ENCODE results near the gene TSPEAR.
A peak's percentile ranks its signal among the peaks of the same experiment; 100 is the strongest.
"Not testable (repeated sequence)": the region's sequence is repeated elsewhere in the genome, so short reads cannot be mapped to it uniquely, and the experiment has no call there.

TSPEAR gene

DNA sequence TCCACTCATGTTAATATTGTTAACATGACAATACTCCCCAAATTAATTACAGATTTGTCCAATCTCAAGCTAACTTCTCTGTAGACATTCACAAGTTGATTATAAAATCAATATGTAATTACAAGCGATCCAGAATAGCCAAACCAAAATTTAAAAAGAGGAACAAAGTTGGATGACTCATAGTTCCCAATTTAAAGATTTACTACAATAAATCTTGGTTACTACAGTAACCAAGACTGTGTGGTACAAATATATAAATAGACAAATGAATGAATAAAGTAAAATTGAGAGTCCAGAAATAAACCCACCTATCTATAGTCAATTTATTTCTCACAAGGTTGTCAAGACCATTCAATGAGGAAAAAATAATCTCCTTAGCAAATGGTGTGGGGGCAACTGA is 145.0 kb downstream of the TSPEAR start:
- DNase-seq: no peak

GRCh38 chr21:44564886-44565598 is 146.3 kb downstream of the TSPEAR start:
- no peak for DNase-seq

GRCh38 chr21:44564099-44564498 is 147.3 kb downstream of the TSPEAR start:
- no peak for DNase-seq

GRCh38 chr21:44558695-44559094 is 152.7 kb downstream of the TSPEAR start, which contains the start of gene KRTAP10-3:
Gene KRTAP10-3 (minus strand): TSS chr21:44558795. CDS start chr21:44558715, 80 bp downstream.
- no peak for DNase-seq

DNA sequence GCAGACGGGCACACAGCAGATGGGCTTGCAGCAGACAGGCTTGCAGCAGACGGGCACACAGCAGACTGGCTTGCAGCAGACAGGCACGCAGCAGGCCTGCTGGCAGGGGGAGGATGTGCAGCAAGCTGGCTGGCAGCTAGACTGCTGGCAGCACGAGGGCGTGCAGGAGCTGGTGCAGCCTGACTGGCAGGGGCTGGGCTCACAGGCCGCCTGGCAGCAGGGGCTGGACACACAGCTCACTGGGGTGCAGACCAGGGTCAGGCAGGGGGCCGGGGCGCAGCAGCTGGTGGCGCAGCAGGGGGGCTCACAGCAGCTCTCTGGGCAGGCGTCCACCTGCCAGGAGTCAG is 153.1 kb downstream of the TSPEAR start:
- DNase-seq: not testable (repeated sequence)

DNA sequence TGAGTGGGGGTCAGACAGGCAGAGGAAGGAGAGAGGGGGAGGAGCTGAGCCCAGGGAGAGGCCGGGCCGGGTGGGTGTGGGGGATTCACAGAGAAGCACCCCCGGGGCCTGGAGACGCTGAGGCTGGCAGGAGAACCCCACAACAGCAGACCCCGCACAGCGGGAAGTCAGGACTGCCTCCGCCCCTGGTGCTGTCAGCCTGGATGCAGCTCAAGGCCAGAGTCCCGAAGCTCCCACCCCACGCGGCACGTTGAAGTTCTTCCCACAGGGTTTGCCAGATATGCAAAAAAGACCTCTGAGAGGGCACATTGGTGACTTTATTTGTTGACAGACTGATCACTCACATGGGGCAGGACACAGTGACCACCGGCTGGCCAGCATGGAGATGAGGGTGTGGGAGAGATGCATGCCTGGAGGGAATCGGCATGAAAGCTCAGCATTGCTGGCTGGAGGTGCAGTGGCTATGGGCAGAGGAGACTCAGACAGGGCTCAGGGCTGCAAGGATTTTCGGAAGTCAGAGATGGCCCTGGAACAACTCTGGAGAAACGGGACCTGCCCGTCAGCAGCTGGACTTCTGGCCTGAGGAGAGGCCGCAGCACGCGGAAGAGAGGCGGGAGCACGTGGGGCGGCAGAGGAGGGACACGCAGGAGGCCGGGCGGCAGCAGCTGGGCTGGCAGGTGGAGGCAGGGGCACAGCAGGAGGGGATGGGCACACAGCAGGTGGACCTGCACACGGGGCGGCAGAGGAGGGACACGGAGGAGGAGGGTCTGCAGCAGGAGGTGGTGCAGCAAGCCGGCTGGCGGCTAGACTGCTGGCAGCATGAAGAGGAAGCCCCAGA is 153.7 kb downstream of the TSPEAR start:
- peak; percentile 36 for DNase-seq

DNA sequence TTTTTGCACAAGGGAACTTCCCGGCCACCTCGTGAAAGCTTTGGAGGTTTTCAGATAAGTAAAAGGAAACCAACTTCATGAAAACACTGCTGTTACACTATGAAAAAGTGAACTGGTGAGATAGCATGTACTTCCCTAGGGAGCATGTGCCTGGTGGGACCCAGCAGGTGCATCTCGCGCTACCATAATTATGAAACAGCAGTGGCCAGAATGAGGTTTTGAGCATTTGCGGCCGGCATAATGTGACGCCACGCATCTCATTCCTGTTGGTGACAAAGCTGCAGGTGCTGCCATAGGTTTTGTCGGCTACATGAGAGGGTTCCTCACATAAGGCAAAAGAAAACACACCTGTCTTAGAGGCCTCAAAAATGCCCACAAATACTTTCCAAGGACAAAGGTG is 154.5 kb downstream of the TSPEAR start:
- DNase-seq: no peak

DNA sequence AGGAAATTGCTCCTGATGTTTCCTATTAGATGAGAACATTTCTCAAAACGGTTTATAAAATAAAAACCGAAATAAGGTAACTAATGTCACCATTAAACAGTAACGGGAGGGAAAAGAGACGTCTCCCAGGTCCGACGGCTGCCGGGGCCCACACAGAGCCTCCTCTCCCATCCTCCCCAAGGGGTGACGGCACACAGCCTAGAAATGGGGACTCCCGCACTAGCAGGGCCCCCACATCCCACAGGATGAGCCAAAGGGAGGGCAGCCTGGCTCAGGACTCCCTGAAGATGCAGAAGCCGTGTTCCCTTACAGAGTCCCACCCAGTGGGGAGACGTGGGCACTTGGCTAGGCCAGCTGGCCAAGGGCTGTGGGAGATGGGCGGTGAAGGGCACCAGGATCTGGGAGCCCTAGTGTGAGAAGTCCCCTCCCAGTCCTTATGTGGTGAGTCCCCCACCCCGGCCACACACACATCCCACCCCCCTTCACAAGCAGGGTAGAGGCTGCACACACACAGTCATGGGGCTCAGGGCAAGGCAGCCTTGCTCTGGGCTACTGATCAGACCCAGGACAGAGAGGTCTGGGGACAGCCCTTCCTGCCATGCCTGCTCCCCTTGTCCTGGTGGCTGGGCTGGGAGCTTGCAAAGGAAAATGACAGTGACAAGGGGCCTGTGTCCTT is 156.0 kb downstream of the TSPEAR start:
- no peak for DNase-seq

- no peak for DNase-seq
Measured at GRCh38 chr21:44552681-44553080, 158.7 kb downstream of the TSPEAR start.

DNA sequence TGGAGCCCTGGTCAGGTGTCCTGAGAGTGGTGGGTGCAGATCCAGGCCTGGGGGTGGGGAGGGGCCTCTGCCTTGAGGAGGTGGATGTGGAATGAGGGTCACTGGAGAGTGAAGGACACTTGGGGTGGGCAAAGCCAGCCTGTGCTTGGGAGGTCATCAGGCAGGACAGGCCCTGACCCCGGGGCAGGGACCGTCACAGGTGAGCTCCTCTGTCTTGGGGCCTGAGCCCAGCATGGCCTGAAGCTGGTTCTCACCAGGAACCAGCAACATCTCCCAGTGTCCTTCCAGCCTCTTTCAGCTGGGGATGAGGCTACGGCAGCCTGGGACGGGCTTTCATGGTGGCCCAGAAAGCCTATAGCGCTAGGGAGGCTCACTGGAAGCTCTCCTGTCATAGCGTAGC is 159.2 kb downstream of the TSPEAR start:
- DNase-seq: no peak

GRCh38 chr21:44551340-44551961 is 159.9 kb downstream of the TSPEAR start, which contains the start of gene KRTAP10-2:
Gene KRTAP10-2 (minus strand): TSS chr21:44551505. CDS start chr21:44551458, 47 bp downstream.
- DNase-seq: peak; percentile 35

DNA sequence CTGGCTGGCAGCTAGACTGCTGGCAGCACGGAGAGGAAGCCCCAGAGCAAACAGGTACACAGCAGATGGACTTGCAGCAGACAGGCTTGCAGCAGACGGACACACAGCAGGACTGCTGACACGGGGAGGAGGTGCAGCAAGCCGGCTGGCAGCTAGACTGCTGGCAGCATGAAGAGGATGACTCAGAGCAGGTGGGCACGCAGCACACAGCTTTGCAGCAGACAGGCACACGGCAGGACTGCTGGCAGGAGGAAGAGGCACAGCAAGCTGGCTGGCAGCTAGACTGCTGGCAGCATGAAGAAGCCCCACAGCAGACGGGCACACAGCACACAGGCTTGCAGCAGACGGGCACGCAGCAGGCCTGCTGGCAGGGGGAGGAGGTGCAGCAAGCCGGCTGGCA is 160.6 kb downstream of the TSPEAR start:
- DNase-seq: no peak

DNA sequence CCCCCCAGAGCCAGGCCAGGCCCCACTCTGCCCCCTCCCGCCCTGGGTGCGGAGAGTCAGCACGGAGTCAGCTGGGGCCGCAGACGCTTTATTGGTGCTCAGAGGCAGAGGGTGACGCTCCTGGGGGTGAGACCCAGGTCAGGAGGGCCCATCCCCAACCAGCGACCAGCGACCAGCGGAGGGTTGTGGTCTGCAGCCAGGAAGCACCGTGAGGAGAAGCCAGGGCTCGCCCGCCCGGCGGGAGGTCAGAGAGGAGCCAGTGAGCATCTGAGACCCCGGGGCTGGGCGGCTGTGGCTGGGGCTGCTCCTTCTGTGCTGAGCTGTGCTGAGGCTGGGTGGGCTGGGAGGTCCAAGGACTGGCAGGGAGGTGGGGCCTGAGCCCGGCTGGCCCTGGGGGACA is 161.1 kb downstream of the TSPEAR start:
- DNase-seq: peak; percentile 11

- DNase-seq: peak; percentile 12
Measured at GRCh38 chr21:44549525-44550211, 161.7 kb downstream of the TSPEAR start.

DNA sequence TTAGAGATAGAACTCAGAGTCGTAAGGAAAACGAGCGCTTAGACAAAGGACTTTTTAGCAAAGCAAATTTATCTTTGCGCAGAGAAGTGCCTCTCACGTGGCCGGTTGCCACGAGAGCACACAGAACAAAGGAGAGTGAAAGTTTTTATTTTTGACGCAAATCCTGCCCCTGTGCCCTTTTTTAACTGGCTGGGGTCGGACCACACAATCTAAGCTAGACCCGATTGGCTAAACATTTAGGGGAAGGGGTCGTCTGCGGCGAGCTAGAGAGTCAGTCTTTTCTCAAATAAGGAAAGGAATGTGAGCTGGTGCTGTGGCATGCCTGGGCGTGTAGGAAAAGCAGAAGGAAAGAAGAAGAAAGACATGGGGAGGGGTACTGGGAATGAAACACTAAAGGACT is 162.4 kb downstream of the TSPEAR start:
- peak; percentile 48 for DNase-seq

DNA sequence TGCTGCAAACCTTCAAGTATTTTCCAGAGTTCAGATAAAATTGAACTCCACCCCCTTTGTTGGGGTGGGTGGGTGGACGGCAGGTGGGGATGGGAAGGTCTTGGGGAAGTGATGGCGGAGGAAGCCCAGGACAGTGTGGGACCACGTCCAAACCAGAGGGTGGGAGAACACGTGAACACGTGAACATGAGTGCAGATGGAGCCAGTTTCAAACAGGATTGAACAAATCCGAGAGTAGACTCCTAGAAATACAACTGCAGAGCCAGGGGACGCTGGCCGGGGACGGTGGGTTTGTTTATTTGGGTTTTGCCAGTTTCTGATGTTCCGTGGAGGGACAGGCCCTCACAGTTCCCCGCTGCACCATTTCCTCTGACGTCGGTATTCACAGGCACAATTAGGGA is 163.0 kb downstream of the TSPEAR start:
- no peak for DNase-seq

DNA sequence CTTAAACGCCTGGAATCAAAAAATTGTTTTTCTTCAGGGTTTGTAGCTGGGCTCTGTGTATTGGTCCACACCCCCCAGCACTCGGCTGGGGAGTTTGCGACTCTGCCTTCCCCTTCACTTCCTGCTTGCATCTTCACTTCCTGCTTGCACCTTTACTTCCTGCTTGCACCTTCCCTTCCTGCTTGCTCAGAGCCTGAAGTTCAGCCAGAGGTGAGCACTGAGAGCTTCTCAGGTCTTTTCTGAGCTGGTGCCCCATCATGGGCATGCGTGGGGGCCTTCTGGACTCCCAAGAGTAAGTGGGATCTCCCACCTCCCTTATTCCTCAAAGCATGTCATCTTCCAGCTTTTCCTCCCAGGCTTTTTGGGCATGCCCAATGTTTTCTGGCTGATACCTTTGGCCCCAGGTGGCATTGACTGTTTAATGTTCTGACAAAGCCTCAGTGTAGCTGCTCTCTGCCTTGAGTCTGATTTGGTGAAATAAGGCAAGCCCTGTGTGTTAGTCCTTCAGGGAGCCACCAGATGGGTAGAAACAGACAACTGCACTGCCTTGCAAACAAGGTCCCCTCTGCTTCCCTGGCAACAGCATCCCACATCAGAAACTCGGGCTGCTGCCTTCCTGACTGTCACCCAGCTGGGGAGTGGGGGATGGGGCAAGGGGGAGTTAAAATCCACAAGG is 163.6 kb downstream of the TSPEAR start:
- peak; percentile 11 for DNase-seq

DNA sequence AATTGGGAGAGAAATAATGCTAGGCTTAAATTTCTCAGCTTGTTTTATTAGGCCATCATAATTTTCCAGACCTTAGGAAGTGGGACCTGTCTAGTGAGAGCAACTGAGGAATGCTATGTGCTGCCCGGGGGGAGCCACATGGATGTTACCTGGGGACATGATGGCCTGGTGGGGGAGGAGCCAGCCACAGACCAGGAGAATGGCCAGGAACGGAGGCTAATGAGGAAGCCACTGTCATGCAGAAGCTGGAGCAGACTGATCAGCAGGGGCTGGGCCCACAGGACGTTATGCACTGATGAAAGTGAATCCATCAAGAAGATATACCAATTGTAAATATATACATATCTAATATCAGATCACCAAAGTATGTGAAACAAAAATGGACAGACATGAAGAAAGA is 166.8 kb downstream of the TSPEAR start:
- no peak for DNase-seq

DNA sequence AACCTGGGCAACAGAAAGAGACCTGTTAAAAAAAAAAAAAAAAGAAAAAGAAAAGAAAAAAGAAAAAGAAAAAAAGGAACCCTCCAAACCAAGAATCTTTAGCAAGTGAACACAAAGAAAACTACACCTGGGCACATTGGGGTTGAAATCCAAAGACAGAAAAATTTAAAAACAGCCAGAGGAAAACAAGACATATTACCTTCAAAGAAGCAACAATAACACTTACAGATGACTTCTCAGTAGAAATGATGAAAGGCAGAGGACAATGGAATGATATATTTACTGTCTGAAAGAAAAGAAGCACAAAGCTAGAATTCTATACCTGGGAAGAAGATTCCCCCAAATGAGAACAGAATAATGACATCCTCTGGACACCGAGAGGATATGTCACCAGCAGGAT is 168.7 kb downstream of the TSPEAR start:
- DNase-seq: no peak

- no peak for DNase-seq
Measured at GRCh38 chr21:44540741-44541288, 170.6 kb downstream of the TSPEAR start.

GRCh38 chr21:44539991-44540666 is 171.2 kb downstream of the TSPEAR start, which contains the start of gene KRTAP10-1:
Gene KRTAP10-1 (minus strand): TSS chr21:44540195. CDS start chr21:44540150, 45 bp downstream.
- no peak for DNase-seq
